Panc1 (cell line): ENCODE measurements around the gene DGKG. TPM values are rescaled to one million over a fixed set of nuclear protein-coding genes. Genes with fewer than 3 reads are reported as not detected.

Experiments used
- ATAC-seq: fragments of 200-7000 bp; cut with Tn5 transposase; 2 replicates; pipeline ENCODE4 v1.9.1; 2020; ENCODE audit warnings: mild to moderate bottlenecking, moderate library complexity
- BruUV-seq: library from RNA; stranded (reverse); fragments of 400-500 nt; replicated peaks from 2 replicates; lab custom pipeline; 2021; lab: Mats Ljungman, UMichigan
- CTCF ChIA-PET: fragments of 300-600 bp; sonication (Branson Sonifier 250); formaldehyde crosslinking; loops from one replicate; lab custom pipeline; 2022; ENCODE audit warnings: antibody characterized with exemption; lab: Charles Lee
- POLR2A ChIA-PET: fragments of 300-600 bp; sonication (Branson Sonifier 250); formaldehyde crosslinking; loops from one replicate; lab custom pipeline; 2022; ENCODE audit warnings: antibody characterized with exemption; lab: Charles Lee
- DNase-seq: peaks from one replicate; pipeline ENCODE4 v3.0.0-alpha.2; 2010; ENCODE audit warnings: low read depth, low spot score
- H3K27ac ChIP-seq: 2 replicates; pipeline ENCODE4 v1.5.1; 2011; ENCODE audit warnings: mild to moderate bottlenecking, low read length, inconsistent platforms
- H3K27me3 ChIP-seq: fragments of 200-500 bp; sonication (Bioruptor generic); 2 replicates; pipeline ENCODE4 v1.6.0; 2014; ENCODE audit warnings: low read length, inconsistent platforms; ENCODE audit not compliant: control insufficient read depth, insufficient read depth
- H3K36me3 ChIP-seq: fragments of 200-500 bp; sonication (Bioruptor generic); 2 replicates; pipeline ENCODE4 v1.5.1; 2014; ENCODE audit warnings: inconsistent platforms, mild to moderate bottlenecking, low read length, moderate library complexity; ENCODE audit not compliant: control insufficient read depth, insufficient read depth
- H3K4me1 ChIP-seq: 2 replicates; pipeline ENCODE4 v1.5.1; 2011; ENCODE audit warnings: inconsistent platforms, mild to moderate bottlenecking, low read length, moderate library complexity; ENCODE audit not compliant: control insufficient read depth, insufficient read depth
- H3K4me3 ChIP-seq, 2 experiments: 2 replicates each; pipeline ENCODE4 v1.5.1; 2011 to 2012; ENCODE audit warnings: low read depth in 2 of 2, low read length in 2 of 2, mild to moderate bottlenecking in 2 of 2, inconsistent platforms in 1 of 2, moderate library complexity in 1 of 2
- H3K9me3 ChIP-seq: fragments of 200-500 bp; sonication (Bioruptor generic); 2 replicates; pipeline ENCODE4 v1.5.1; 2014; ENCODE audit warnings: low read depth, mild to moderate bottlenecking, inconsistent platforms, low read length, moderate library complexity; ENCODE audit not compliant: control insufficient read depth, insufficient read depth
- POLR2AphosphoS5 ChIP-seq: IDR thresholded peaks from 2 replicates; pipeline ENCODE4 v1.6.1; 2012; ENCODE audit warnings: mild to moderate bottlenecking, low read depth, low read length, moderate library complexity
- SIN3A ChIP-seq: IDR thresholded peaks from 2 replicates; pipeline ENCODE4 v1.6.1; 2012; ENCODE audit warnings: low read depth, mild to moderate bottlenecking, low read length, moderate library complexity, borderline replicate concordance; ENCODE audit not compliant: insufficient read depth
- TCF7L2 ChIP-seq: IDR thresholded peaks from 2 replicates; pipeline ENCODE4 v1.6.1; 2011; ENCODE audit warnings: mild to moderate bottlenecking, low read depth, low read length, inconsistent platforms
- in situ Hi-C: cut with HindIII; loops from 2 replicates; pipeline ENCODE4 v1.10.0; 2016; ENCODE audit warnings: low sequenced_read_pairs, low pct_unique_long_range_greater_than_20kb
- intact Hi-C: fragments of 100-400 bp; cut with micrococcal nuclease; formaldehyde crosslinking; loops from one replicate; pipeline ENCODE4 v1.10.0; 2022; ENCODE audit not compliant: unreplicated experiment
- total RNA-seq: library from RNA; stranded (reverse); gene quantifications from one replicate; pipeline ENCODE4 v1.2.1, GENCODE V29; 2021; ENCODE audit not compliant: unreplicated experiment
- TF ChIP-seq, protein P1 (sequence below), 2 experiments: IDR thresholded peaks; 2 replicates each; pipeline ENCODE4 v1.6.1; 2011 to 2012; ENCODE audit warnings: low read depth in 2 of 2, control low read depth in 1 of 2, low read length in 1 of 2, mild to moderate bottlenecking in 1 of 2, moderate library complexity in 1 of 2; ENCODE audit not compliant: insufficient read depth in 1 of 2
- TF ChIP-seq, protein P2 (sequence below): fragments of 450-650 bp; IDR thresholded peaks from 2 replicates; pipeline ENCODE4 v1.5.1; 2017; ENCODE audit warnings: mild to moderate bottlenecking

DGKG gene
- total RNA-seq, 1 experiment from 2014 or later: 0.46 TPM

DNA sequence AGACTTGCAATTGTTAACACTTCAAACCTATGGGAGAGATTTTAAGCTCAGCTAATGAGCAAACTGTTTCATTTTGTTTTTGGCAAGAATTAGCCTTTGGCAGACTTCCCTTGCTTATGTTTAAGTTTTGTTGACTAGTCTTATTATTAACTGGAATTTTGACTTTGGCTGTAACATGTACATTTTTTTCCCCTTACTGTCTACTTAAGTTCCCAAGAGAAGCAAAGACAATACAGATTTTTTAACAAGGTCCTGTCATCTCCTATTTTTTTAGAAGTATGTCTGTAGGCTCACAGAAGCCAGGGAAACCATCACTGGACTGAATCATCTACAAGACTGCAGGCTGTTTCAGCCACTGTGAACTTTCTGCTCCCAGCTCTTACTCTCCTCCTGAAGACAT is 74.3 kb downstream of the DGKG start:
- no peaks in the 10 kb centered on the region for H3K4me1 ChIP-seq
- TF ChIP-seq SIN3A: no peak
- no peak for TF ChIP-seq POLR2AphosphoS5
- TF ChIP-seq, protein P1, sequence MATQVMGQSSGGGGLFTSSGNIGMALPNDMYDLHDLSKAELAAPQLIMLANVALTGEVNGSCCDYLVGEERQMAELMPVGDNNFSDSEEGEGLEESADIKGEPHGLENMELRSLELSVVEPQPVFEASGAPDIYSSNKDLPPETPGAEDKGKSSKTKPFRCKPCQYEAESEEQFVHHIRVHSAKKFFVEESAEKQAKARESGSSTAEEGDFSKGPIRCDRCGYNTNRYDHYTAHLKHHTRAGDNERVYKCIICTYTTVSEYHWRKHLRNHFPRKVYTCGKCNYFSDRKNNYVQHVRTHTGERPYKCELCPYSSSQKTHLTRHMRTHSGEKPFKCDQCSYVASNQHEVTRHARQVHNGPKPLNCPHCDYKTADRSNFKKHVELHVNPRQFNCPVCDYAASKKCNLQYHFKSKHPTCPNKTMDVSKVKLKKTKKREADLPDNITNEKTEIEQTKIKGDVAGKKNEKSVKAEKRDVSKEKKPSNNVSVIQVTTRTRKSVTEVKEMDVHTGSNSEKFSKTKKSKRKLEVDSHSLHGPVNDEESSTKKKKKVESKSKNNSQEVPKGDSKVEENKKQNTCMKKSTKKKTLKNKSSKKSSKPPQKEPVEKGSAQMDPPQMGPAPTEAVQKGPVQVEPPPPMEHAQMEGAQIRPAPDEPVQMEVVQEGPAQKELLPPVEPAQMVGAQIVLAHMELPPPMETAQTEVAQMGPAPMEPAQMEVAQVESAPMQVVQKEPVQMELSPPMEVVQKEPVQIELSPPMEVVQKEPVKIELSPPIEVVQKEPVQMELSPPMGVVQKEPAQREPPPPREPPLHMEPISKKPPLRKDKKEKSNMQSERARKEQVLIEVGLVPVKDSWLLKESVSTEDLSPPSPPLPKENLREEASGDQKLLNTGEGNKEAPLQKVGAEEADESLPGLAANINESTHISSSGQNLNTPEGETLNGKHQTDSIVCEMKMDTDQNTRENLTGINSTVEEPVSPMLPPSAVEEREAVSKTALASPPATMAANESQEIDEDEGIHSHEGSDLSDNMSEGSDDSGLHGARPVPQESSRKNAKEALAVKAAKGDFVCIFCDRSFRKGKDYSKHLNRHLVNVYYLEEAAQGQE (IDR thresholded peaks at IDR 0.05; ENCODE audit: insufficient read depth in 1 of 2, low read depth in 2 of 2, low read length in 1 of 2): no peak
- TF ChIP-seq, protein P2, sequence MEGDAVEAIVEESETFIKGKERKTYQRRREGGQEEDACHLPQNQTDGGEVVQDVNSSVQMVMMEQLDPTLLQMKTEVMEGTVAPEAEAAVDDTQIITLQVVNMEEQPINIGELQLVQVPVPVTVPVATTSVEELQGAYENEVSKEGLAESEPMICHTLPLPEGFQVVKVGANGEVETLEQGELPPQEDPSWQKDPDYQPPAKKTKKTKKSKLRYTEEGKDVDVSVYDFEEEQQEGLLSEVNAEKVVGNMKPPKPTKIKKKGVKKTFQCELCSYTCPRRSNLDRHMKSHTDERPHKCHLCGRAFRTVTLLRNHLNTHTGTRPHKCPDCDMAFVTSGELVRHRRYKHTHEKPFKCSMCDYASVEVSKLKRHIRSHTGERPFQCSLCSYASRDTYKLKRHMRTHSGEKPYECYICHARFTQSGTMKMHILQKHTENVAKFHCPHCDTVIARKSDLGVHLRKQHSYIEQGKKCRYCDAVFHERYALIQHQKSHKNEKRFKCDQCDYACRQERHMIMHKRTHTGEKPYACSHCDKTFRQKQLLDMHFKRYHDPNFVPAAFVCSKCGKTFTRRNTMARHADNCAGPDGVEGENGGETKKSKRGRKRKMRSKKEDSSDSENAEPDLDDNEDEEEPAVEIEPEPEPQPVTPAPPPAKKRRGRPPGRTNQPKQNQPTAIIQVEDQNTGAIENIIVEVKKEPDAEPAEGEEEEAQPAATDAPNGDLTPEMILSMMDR: no peak
- no peak for TF ChIP-seq TCF7L2
- DNase-seq (no peak), ATAC-seq (no peak)
- H3K27ac ChIP-seq: no peak overlapping the region
- intact Hi-C loops (no loop called here), in situ Hi-C loops (no loop called here)
- no peaks in the 10 kb centered on the region for H3K9me3 ChIP-seq
- peaks cover 32% of the 10 kb centered on the region for H3K27me3 ChIP-seq
- ChIA-PET CTCF (no interaction called here), POLR2A (no interaction called here)
- no peak overlapping the region for H3K4me3 ChIP-seq
- BruUV-seq: no TSS peak
- no peaks in the 10 kb centered on the region for H3K36me3 ChIP-seq

DNA sequence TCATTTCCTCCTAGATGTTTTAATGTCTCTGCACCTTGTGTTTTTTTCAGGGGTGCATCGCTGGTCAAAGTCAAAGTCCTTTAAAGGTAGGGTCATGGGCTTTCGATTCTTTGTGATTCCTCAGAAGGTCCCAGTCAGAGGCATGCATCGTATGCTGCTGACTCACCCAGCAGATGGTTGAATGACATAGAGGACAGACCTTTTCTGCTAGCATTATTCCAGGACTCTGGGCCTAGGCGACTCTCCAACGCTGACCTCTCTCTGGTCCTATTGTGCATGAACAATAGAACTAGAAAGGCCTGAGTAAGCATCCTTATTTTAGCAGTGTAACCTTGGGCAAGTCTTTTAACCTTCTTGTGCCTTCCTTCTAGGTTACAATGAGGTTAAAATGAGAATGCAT is 75.9 kb downstream of the DGKG start:
- Histone ChIP-seq H3K4me1 (no peaks in the 10 kb centered on the region), H3K27ac (no peak overlapping the region), H3K27me3 (peaks cover 35% of the 10 kb centered on the region), H3K9me3 (no peaks in the 10 kb centered on the region), H3K4me3 (no peak overlapping the region), H3K36me3 (no peaks in the 10 kb centered on the region)
- no peak for ATAC-seq
- intact Hi-C loops (no loop called here), in situ Hi-C loops (no loop called here)
- ChIA-PET CTCF (no interaction called here), POLR2A (no interaction called here)
- TF ChIP-seq, protein P2: no peak
- TF ChIP-seq POLR2AphosphoS5 (no peak), TCF7L2 (no peak), SIN3A (no peak)
- TF ChIP-seq, protein P1 (IDR thresholded peaks at IDR 0.05; ENCODE audit: insufficient read depth in 1 of 2, low read depth in 2 of 2, low read length in 1 of 2): no peak
- no peak for DNase-seq
- BruUV-seq: no TSS peak
